ENCODE measurements around the gene RXRB. TPM values are rescaled to one million over a fixed set of nuclear protein-coding genes. Genes with fewer than 3 reads are reported as not detected.

Gene RXRB
- total and polyA plus RNA-seq, 2 of the 13 experiments (the other 11 are each of a cell fraction or from before 2014, with no cell fraction given), result 26.7 to 55.7 TPM

- TF ChIP-seq ZNF326 (CRISPR knock-in tag; IDR thresholded peaks at IDR 0.05; ENCODE audit: borderline replicate concordance) (peak; percentile 85), ATRX (CRISPR knock-in tag; IDR thresholded peaks at IDR 0.05; ENCODE audit: borderline replicate concordance) (no peak), TOE1 (CRISPR knock-in tag; IDR thresholded peaks at IDR 0.05) (0 out of 2 replicates have a peak, but pooled peaks have one; percentile 49), PBX3 (CRISPR knock-in tag; IDR thresholded peaks at IDR 0.05; ENCODE audit: borderline replicate concordance) (peak; percentile 48; the same call in 1 of the 2 replicates), ZNF790 (CRISPR knock-in tag; IDR thresholded peaks at IDR 0.05; ENCODE audit: borderline replicate concordance) (no peak), ZFX (CRISPR knock-in tag; IDR thresholded peaks at IDR 0.05; ENCODE audit: low read depth) (peak; percentile 90), MAFG (CRISPR knock-in tag; IDR thresholded peaks at IDR 0.05) (no peak; the same call in 1 of the 2 replicates), ZNF382 (CRISPR knock-in tag; IDR thresholded peaks at IDR 0.05; ENCODE audit: borderline replicate concordance) (no peak), ESRRA (CRISPR knock-in tag; IDR thresholded peaks at IDR 0.05; ENCODE audit: low read depth) (no peak), NFKBIZ (CRISPR knock-in tag; IDR thresholded peaks at IDR 0.05) (peak; percentile 84), TEF (CRISPR knock-in tag; IDR thresholded peaks at IDR 0.05) (0 out of 2 replicates have a peak, but pooled peaks have one; percentile 46), FOXK1 (CRISPR knock-in tag; IDR thresholded peaks at IDR 0.05; ENCODE audit: borderline replicate concordance, low read depth) (peak; percentile 66; the same call in 1 of the 2 replicates), ZNF572 (CRISPR knock-in tag; IDR thresholded peaks at IDR 0.05) (no peak), ZSCAN9 (CRISPR knock-in tag; IDR thresholded peaks at IDR 0.05; ENCODE audit: borderline replicate concordance) (peak; percentile 76; the same call in 1 of the 2 replicates), NFIC (IDR thresholded peaks at IDR 0.05; ENCODE audit: low read length) (no peak), NR3C1 (CRISPR knock-in tag; IDR thresholded peaks at IDR 0.05) (no peak), PRDM4 (CRISPR knock-in tag; IDR thresholded peaks at IDR 0.05; ENCODE audit: borderline replicate concordance) (no peak), ZNF281 (CRISPR knock-in tag; IDR thresholded peaks at IDR 0.05; ENCODE audit: borderline replicate concordance) (peak; percentile 47; the same call in 1 of the 2 replicates), POGZ (CRISPR knock-in tag; IDR thresholded peaks at IDR 0.05) (peak; percentile 78), SIN3B (IDR thresholded peaks at IDR 0.05; ENCODE audit: low read length) (no peak)
Measured at GRCh38 chr6:33208091-33208967, 7.9 kb upstream of the RXRB start, which contains the start of gene RING1 (continued).
